Central memory CD8-positive, alpha-beta T cell (primary cell): ENCODE measurements around the gene GALNS.

ENCODE experiments used
- ATAC-seq: fragments of 150-1000 bp; cut with Tn5 transposase; replicated peaks from 2 replicates; pipeline ENCODE4 v1.10.0; 2022; ENCODE audit warnings: mild to moderate bottlenecking, moderate FRiP score, moderate number of reproducible peaks; ENCODE audit not compliant: poor library complexity, severe bottlenecking; ENCODE audit errors: extremely low read depth
- DNase-seq, 2 donors: peaks; one replicate each; pipeline ENCODE4 v3.0.0; 2021; ENCODE audit warnings: low spot score in 2 of 2
- H3K27ac Mint-ChIP-seq: one replicate; pipeline ENCODE4 v1.8.0; 2022; ENCODE audit warnings: low read depth, mild to moderate bottlenecking, moderate library complexity, mixed read lengths
- H3K27me3 Mint-ChIP-seq: one replicate; pipeline ENCODE4 v1.8.0; 2022; ENCODE audit warnings: mixed read lengths
- H3K36me3 Mint-ChIP-seq: one replicate; pipeline ENCODE4 v1.8.0; 2022; ENCODE audit warnings: mild to moderate bottlenecking, moderate library complexity, mixed read lengths; ENCODE audit not compliant: insufficient read depth
- H3K4me1 Mint-ChIP-seq: one replicate; pipeline ENCODE4 v1.8.0; 2022; ENCODE audit warnings: mixed read lengths
- H3K4me3 Mint-ChIP-seq: one replicate; pipeline ENCODE4 v1.8.0; 2022; ENCODE audit warnings: mild to moderate bottlenecking, moderate library complexity, mixed read lengths
- H3K9me3 Mint-ChIP-seq: one replicate; pipeline ENCODE4 v1.8.0; 2022; ENCODE audit warnings: mixed read lengths

GALNS gene

GRCh38 chr16:88769617-88770460 is 86.9 kb downstream of the GALNS start:
- Mint-ChIP-seq H3K4me1 (peaks cover 33% of the 10 kb centered on the region), H3K27ac (no peak overlapping the region), H3K4me3 (peak overlapping the region; percentile 36), H3K36me3 (peaks cover 7% of the 10 kb centered on the region), H3K9me3 (no peaks in the 10 kb centered on the region), H3K27me3 (no peaks in the 10 kb centered on the region)
- ATAC-seq (no peak), DNase-seq (no peak)

- H3K4me3 Mint-ChIP-seq = no peak overlapping the region
- H3K27ac Mint-ChIP-seq = no peak overlapping the region
Measured at GRCh38 chr16:88768071-88768783, 88.5 kb downstream of the GALNS start.

GRCh38 chr16:88767546-88768070 is 89.1 kb downstream of the GALNS start:
- DNase-seq (no peak), ATAC-seq (no peak)
- H3K4me1 Mint-ChIP-seq = peaks cover 39% of the 10 kb centered on the region
- peaks cover 13% of the 10 kb centered on the region for H3K36me3 Mint-ChIP-seq
- H3K27me3 Mint-ChIP-seq = no peaks in the 10 kb centered on the region
- H3K27ac Mint-ChIP-seq = peak overlapping the region; percentile 74
- no peaks in the 10 kb centered on the region for H3K9me3 Mint-ChIP-seq
- H3K4me3 Mint-ChIP-seq = no peak overlapping the region

More at GRCh38 chr16:88768071-88768783, 88.5 kb downstream of the GALNS start:
- peaks cover 40% of the 10 kb centered on the region for H3K4me1 Mint-ChIP-seq
- H3K27me3 Mint-ChIP-seq = no peaks in the 10 kb centered on the region
- DNase-seq (no peak), ATAC-seq (no peak)
- H3K9me3 Mint-ChIP-seq = no peaks in the 10 kb centered on the region
- peaks cover 13% of the 10 kb centered on the region for H3K36me3 Mint-ChIP-seq

- H3K4me1 Mint-ChIP-seq = peaks cover 39% of the 10 kb centered on the region
Measured at GRCh38 chr16:88766975-88767374, 89.8 kb downstream of the GALNS start.

GRCh38 chr16:88764913-88765349 is 91.8 kb downstream of the GALNS start:
- Mint-ChIP-seq H3K27me3 (no peaks in the 10 kb centered on the region), H3K9me3 (no peaks in the 10 kb centered on the region), H3K27ac (no peak overlapping the region), H3K4me3 (no peak overlapping the region), H3K36me3 (peaks cover 13% of the 10 kb centered on the region), H3K4me1 (peaks cover 37% of the 10 kb centered on the region)
- no peak for ATAC-seq
- DNase-seq = no peak

More at GRCh38 chr16:88766975-88767374, 89.8 kb downstream of the GALNS start:
- ATAC-seq (no peak), DNase-seq (no peak)
- Mint-ChIP-seq H3K36me3 (peaks cover 13% of the 10 kb centered on the region), H3K4me3 (no peak overlapping the region), H3K9me3 (no peaks in the 10 kb centered on the region), H3K27ac (peak overlapping the region; percentile 74), H3K27me3 (no peaks in the 10 kb centered on the region)

- H3K4me3 Mint-ChIP-seq = no peak overlapping the region
- H3K27ac Mint-ChIP-seq = no peak overlapping the region
- ATAC-seq (no peak), DNase-seq (no peak)
- H3K36me3 Mint-ChIP-seq = peaks cover 13% of the 10 kb centered on the region
- H3K4me1 Mint-ChIP-seq = peaks cover 39% of the 10 kb centered on the region
- H3K9me3 Mint-ChIP-seq = no peaks in the 10 kb centered on the region
- H3K27me3 Mint-ChIP-seq = no peaks in the 10 kb centered on the region
Measured at GRCh38 chr16:88764080-88764479, 92.7 kb downstream of the GALNS start.
